ENCODE results near the gene RXRA.

- TF ChIP-seq CTCF (IDR thresholded peaks at IDR 0.05; ENCODE audit: extremely low read depth in 1 of 2, insufficient read depth in 1 of 2, low read depth in 1 of 2, low read length in 2 of 2): no peak
- no peak for TF ChIP-seq POLR2A (IDR thresholded peaks at IDR 0.05; ENCODE audit: low read depth, low read length)
Measured at GRCh38 chr9:134421888-134422287, 95.6 kb downstream of the RXRA start.

Data from endothelial cell of umbilical vein (primary cell).